ENCODE measurements around the gene POLR1E.
"Not testable (repeated sequence)": the region's sequence is repeated elsewhere in the genome, so short reads cannot be mapped to it uniquely, and the experiment has no call there.

Gene POLR1E

GRCh38 chr9:37507566-37508134 is 21.9 kb downstream of the POLR1E start:
- DNase-seq = no peak

- DNase-seq = no peak
Observed at GRCh38 chr9:37508135-37508833, 22.5 kb downstream of the POLR1E start.

GRCh38 chr9:37508834-37509206 is 23.1 kb downstream of the POLR1E start:
- DNase-seq = no peak

DNA sequence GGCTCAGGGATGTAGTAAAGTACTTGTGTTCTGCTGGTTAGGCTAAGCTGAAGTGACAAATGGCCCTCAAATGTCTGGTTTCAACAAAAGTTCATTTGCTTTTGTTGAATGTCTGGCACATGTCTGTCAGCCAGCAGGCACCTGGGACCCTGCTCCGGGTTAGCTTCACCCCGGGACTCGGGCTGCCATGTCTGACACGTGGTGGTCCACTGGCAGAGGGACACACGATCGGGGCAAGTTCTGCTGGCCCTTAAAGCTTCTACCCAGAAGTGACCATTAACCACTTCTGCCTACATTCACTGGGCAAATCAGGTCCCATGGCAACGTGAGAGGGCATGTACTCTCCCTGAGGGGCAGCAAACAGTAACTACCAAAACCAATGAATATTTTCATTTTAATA is 23.8 kb downstream of the POLR1E start:
- no peak for DNase-seq

DNA sequence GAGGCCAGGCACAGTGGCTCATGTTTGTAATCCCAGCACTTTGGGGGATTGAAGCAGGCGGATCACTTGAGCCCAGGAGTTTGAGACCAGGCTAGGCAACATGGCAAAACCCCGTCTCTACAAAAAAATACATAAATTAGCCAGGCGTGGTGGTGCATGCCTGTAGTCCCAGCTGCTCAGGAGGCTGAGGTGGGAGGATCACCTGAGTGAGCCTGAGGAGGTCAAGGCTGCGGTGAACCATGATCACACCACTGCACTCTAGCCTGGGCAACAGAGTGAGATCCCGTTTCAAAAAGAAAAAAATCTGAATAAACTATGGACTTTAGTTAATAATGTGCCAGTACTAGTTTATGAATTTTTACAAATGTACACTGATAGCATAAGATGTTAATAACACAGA is 24.3 kb downstream of the POLR1E start:
- not testable (repeated sequence) for DNase-seq

- no peak for DNase-seq
Observed at GRCh38 chr9:37511016-37512010, 25.6 kb downstream of the POLR1E start.

DNA sequence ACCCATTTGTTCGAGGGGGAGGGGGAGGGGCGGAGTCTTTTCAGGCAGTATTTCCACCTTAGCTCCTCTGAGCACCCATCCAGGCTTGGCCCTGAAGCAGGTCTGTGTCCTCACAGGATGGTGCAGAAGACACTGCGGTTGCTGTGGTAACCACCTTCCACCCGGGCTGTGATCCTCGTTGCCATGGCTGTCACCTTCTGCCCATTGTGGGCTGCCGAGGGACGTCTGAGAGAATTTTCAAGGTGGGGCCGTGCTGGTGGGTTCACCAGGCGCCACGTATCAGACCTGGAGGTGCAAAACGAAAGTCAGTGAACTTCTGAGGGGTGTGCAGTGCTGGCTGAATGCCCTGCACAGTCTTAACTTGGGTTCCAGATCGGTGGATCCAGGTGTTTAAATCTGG is 26.7 kb downstream of the POLR1E start:
- no peak for DNase-seq

GRCh38 chr9:37514415-37514814 is 28.7 kb downstream of the POLR1E start:
- not testable (repeated sequence) for DNase-seq

GRCh38 chr9:37514999-37515398 is 29.3 kb downstream of the POLR1E start:
- DNase-seq = no peak

GRCh38 chr9:37515620-37516258 is 30.0 kb downstream of the POLR1E start:
- no peak for DNase-seq

DNA sequence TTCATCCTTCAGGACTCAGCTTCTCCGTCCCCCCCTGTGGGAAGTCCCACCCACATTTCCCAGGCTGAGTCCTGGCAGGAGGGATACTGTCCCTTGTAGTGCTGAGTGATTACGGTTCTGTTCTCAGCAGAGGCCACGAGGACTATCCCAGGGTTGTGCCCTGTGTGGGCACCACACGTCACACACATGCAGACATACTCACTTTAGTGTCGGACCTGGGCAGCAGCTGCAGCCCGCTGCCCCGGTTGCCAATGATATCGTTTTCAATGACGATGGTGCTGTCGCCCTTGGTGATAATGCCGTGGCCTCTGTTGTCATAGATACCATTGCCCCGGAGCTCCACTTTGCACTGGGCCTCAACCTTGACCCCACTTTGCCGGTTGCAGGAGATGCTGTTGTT is 32.2 kb downstream of the POLR1E start:
- DNase-seq = no peak

GRCh38 chr9:37520641-37521040 is 34.9 kb downstream of the POLR1E start:
- DNase-seq = no peak

DNA sequence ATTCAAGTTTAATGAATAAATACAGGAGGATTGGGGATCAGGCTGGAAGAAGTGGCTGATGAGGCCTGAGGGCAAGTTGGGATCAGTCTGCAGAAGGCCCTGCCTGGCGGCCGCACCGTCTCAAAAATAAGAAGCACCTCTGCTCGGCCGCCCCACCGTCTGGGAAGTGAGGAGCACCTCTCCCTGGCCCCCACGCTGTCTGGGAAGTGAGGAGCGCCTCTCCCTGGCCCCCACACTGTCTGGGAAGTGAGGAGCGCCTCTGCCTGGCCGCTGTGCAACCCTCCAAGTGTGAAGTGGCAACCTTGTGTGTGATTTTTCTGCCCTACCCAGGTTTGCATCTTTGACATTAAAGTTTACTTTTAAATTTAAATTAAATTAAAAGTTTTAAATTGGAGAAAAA is 35.4 kb downstream of the POLR1E start:
- no peak for DNase-seq

DNA sequence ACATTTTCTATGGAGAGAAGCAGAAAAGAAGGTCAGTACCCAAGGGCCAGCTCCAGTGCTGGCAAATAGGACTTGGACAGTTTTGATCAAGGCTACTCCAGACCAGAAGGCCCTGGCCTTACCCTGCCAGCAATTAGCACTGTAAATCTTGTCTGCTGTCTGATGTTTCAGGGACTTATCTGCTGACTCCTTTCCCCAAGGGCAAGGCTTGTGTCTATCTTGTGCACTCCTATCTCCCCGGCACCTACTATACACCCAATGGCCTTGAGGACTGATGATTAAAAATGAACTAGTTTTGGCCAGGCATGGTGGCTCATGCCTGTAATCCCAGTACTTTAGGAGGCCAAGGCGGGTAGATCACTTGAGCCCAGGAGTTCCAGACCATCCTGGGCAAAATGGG is 37.2 kb downstream of the POLR1E start:
- no peak for DNase-seq

DNA sequence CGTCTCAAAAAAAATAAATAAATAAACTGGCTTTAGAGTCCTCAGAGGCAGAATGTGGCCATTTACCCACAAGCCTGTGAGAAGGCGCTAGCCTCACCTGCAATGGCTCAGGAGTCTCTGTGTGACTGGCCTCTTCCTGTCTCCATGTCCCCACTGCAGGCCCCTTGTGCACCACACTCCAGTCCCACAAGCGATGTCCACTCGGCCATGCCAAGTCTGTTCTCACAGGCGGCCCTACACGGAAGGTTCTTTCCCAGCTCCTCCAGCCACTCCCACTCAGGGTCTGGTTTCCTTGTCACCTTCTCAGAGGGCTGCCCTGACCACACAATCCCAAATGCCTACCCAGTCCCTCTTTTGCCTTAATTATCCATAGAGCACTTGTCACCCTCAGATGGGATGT is 38.2 kb downstream of the POLR1E start:
- DNase-seq = no peak

DNA sequence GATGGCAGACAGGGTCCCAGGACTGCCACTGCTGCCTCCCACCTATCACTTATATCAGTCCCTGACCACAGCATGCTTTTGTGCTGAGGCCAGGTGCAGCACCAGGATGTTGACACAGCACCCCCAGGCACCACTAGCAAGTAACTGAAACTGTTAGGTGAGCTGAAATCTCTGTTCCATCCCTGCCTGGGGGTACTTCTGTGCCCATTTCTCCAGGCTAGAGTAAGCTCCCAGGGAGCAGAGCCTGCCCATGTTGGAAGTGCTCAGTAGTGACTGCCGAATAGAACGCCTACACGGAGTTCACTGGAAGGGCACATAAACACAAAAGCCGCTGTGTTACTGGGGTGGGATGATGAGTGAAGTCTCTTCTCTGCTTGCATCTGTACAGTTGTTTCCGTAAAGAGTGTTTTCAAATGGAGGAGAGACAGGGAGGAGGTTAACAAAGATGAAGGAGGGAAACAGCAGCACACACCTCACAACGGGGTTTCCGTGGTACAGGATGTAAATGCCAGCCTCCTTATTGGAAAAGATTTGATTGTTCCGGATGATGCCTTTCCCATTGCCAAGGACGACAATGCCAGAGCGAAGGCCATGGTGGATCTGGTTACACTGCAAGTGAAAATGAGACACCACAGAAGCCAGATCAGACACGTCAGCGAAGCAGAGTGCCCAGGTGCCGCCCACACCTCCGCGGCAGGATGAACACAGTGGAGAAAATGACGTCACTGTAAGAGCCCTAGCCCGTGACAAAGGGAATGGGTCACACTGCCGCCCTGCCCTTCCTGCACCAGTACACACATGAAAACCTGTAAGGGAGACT is 43.1 kb downstream of the POLR1E start:
- DNase-seq = peak; percentile 28 to 44 (median 28)

GRCh38 chr9:37531699-37532098 is 46.0 kb downstream of the POLR1E start:
- DNase-seq = no peak

DNA sequence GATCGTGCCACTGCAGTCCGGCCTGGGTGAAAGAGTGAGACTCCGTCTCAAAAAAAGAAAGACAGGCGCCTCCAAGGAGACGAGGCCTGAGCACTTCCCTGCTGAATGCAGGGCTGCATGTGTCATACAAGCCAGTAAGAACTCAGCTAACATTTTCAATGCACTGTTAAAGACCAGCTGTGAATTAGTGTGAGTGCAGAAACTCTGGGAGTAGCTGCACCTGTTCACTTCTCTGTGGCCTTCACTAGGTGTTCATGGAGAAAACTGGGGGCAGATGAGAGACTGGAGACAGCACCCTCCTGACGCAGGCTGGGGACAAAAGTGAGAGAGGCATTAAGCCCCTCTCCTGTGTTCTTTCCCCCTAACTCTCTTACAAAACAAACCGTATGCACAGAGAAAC is 48.7 kb downstream of the POLR1E start:
- DNase-seq = no peak

DNA sequence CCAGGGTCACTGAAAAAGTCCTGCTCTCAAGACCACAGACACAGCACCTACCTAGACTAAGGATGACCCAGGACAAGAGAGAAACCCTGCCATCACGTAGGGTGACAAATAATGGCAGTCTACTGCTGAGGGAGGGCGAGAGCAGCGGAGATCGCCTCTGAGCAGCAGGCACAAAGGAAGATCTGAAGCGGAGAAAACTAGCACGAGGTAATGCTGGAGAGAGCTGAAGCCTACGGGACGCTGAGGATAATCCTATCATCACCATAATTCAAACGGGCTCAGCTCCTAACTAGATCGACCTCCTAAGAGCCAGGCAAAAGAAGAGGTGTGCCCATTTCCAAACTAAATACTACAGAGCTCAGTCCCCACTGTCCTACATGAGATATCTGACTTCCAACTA is 49.2 kb downstream of the POLR1E start:
- DNase-seq = no peak

DNA sequence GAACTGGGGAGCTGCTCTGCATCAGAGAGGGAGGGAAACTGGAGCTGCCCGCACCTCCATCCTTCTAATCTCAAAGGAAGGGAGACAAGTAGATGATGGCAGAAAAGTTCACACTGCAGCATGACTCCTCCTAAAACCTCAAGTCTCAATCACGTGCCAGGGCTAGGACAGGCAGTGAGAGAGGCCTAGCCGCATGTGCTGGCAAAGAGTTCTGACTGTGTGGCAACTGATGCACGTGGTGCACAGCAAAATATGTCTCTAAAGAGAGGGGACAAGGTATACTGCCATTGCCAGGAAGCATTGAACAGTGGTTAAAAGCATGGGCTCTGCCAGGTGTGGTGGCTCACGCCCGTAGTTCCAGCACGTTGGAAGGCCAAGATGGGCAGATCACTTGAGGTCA is 52.4 kb downstream of the POLR1E start:
- no peak for DNase-seq

DNA sequence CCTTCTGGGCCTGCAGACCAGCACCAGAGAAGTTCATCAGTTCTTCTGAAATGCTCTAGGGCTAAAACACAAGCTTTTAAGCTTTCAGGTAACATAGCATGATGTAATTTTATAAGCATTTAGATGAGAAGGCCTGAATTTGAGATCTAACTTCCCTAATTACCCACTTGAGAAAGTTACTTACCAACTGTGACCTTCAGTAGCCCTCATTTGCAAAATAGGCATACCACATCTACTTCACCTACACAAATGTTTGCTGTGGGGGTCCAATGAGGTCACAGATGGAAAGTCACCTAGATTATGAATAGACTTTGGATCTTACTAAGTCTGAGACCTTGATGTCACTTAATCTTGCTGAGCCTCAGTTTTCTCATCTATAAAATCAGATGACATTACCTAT is 53.9 kb downstream of the POLR1E start:
- DNase-seq = no peak

- DNase-seq = no peak
Observed at GRCh38 chr9:37540634-37541033, 54.9 kb downstream of the POLR1E start.
